Calu3 (cell line): ENCODE results near the gene LYPD6. TPM values are rescaled to one million over a fixed set of nuclear protein-coding genes. Genes with fewer than 3 reads are reported as not detected.
A peak's percentile ranks its signal among the peaks of the same experiment; 100 is the strongest.

Experiments
- BruUV-seq: library from RNA; stranded (reverse); fragments of 400-500 nt; replicated peaks from 2 replicates; lab custom pipeline; 2021; lab: Mats Ljungman, UMichigan
- CTCF ChIA-PET: fragments of 300-600 bp; sonication (Branson Sonifier 250); formaldehyde crosslinking; loops from one replicate; lab custom pipeline; 2022; ENCODE audit warnings: antibody characterized with exemption; lab: Charles Lee
- DNase-seq: peaks from one replicate; pipeline ENCODE4 v3.0.0; 2022
- H3K27ac Mint-ChIP-seq: one replicate; pipeline ENCODE4 v1.8.0; 2022; ENCODE audit warnings: mixed read lengths; ENCODE audit not compliant: unreplicated experiment
- H3K27me3 Mint-ChIP-seq: one replicate; pipeline ENCODE4 v1.8.0; 2022; ENCODE audit warnings: mixed read lengths; ENCODE audit not compliant: unreplicated experiment
- H3K36me3 Mint-ChIP-seq: one replicate; pipeline ENCODE4 v1.8.0; 2022; ENCODE audit warnings: mild to moderate bottlenecking, moderate library complexity, mixed read lengths; ENCODE audit not compliant: insufficient read depth, unreplicated experiment
- H3K4me1 Mint-ChIP-seq: one replicate; pipeline ENCODE4 v1.8.0; 2022; ENCODE audit warnings: mild to moderate bottlenecking, low read depth, mixed read lengths; ENCODE audit not compliant: unreplicated experiment
- H3K4me3 Mint-ChIP-seq: one replicate; pipeline ENCODE4 v1.8.0; 2022; ENCODE audit warnings: mild to moderate bottlenecking, low read depth, moderate library complexity, mixed read lengths; ENCODE audit not compliant: unreplicated experiment
- H3K9me3 Mint-ChIP-seq: one replicate; pipeline ENCODE4 v1.8.0; 2022; ENCODE audit warnings: low read depth, mixed read lengths; ENCODE audit not compliant: unreplicated experiment
- CTCF ChIP-seq: fragments of 200-600 bp; IDR thresholded peaks from one replicate; pipeline ENCODE4 v1.8.0; 2022; ENCODE audit warnings: antibody characterized with exemption; ENCODE audit not compliant: unreplicated experiment
- intact Hi-C: fragments of 100-400 bp; cut with micrococcal nuclease; formaldehyde crosslinking; loops from one replicate; pipeline ENCODE4 v1.10.0; 2022; ENCODE audit not compliant: unreplicated experiment
- total RNA-seq: library from RNA; stranded (reverse); gene quantifications from 2 replicates; pipeline ENCODE4 v1.2.3, GENCODE V29; 2022

Gene LYPD6
- total RNA-seq, 1 experiment from 2014 or later, result 3.4 TPM

- intact Hi-C loops, result loop anchor here (1.0 kb wide), 1 partner anchor 232 kb away; no protein-coding TSS in a partner anchor
- CTCF ChIA-PET, result no interaction called here
- TF ChIP-seq CTCF, result peak; percentile 43
- Mint-ChIP-seq H3K4me1 (peaks cover 8% of the 10 kb centered on the region), H3K9me3 (no peaks in the 10 kb centered on the region), H3K27ac (peak overlapping the region; percentile 85), H3K4me3 (peak overlapping the region; percentile 97), H3K36me3 (peaks cover 27% of the 10 kb centered on the region), H3K27me3 (peaks cover 27% of the 10 kb centered on the region)
- peak; percentile 54 for DNase-seq
- no TSS peak for BruUV-seq
These were observed 1.3 kb upstream of the LYPD6 start for GRCh38 chr2:149329068-149329467.

- BruUV-seq, result no TSS peak
- H3K36me3 Mint-ChIP-seq, result peaks cover 27% of the 10 kb centered on the region
- intact Hi-C loops, result loop anchor here (1.0 to 5.0 kb wide), 2 partner anchors 232 to 312 kb away; no protein-coding TSS in a partner anchor
- CTCF ChIA-PET, result no interaction called here
- peaks cover 8% of the 10 kb centered on the region for H3K4me1 Mint-ChIP-seq
- TF ChIP-seq CTCF, result no peak
- peak; percentile 62 for DNase-seq
- H3K27ac Mint-ChIP-seq, result peak overlapping the region; percentile 85
- H3K9me3 Mint-ChIP-seq, result no peaks in the 10 kb centered on the region
- H3K27me3 Mint-ChIP-seq, result peaks cover 25% of the 10 kb centered on the region
- H3K4me3 Mint-ChIP-seq, result peak overlapping the region; percentile 97
These were observed 779 bp upstream of the LYPD6 start for GRCh38 chr2:149329489-149330126.

GRCh38 chr2:149331023-149331400 is 625 bp downstream of the LYPD6 start:
- peak; percentile 4 for DNase-seq
- H3K27ac Mint-ChIP-seq, result no peak overlapping the region
- peaks cover 25% of the 10 kb centered on the region for H3K27me3 Mint-ChIP-seq
- H3K9me3 Mint-ChIP-seq, result no peaks in the 10 kb centered on the region
- intact Hi-C loops, result loop anchor here (5.0 kb wide), 1 partner anchor 314 kb away; no protein-coding TSS in a partner anchor
- TF ChIP-seq CTCF, result no peak
- H3K4me3 Mint-ChIP-seq, result peak overlapping the region; percentile 97
- no TSS peak for BruUV-seq
- peaks cover 8% of the 10 kb centered on the region for H3K4me1 Mint-ChIP-seq
- CTCF ChIA-PET, result interaction anchor here (0.5 kb wide), 1 partner anchor 18 kb away, joined by 5 read pairs; no protein-coding TSS in a partner anchor
- H3K36me3 Mint-ChIP-seq, result peaks cover 27% of the 10 kb centered on the region

- Mint-ChIP-seq H3K4me1 (peaks cover 8% of the 10 kb centered on the region), H3K27ac (no peak overlapping the region), H3K9me3 (peaks cover 1% of the 10 kb centered on the region), H3K27me3 (peaks cover 25% of the 10 kb centered on the region), H3K4me3 (no peak overlapping the region), H3K36me3 (peaks cover 27% of the 10 kb centered on the region)
- BruUV-seq, result TSS peak; percentile 31
- CTCF ChIA-PET, result interaction anchor here (0.7 kb wide), 1 partner anchor 826 kb away, joined by 4 read pairs; no protein-coding TSS in a partner anchor
- no peak for DNase-seq
- intact Hi-C loops, result loop anchor here (5.0 kb wide), 1 partner anchor 315 kb away; no protein-coding TSS in a partner anchor
- TF ChIP-seq CTCF, result no peak
These were observed 2.0 kb downstream of the LYPD6 start for GRCh38 chr2:149332364-149332763.
